Stimulated activated CD4-positive, alpha-beta T cell treated with anti-CD3 and anti-CD28 coated beads, Interleukin-2, amount 100 ng/mL, for 24 hours (primary cell): ENCODE data around the gene PTGER4.
"Not testable (repeated sequence)": the region's sequence is repeated elsewhere in the genome, so short reads cannot be mapped to it uniquely, and the experiment has no call there.

Experiments used
- DNase-seq, 2 donors: peaks; one replicate each; pipeline ENCODE4 v3.0.0-alpha.2; 2020

Gene PTGER4

DNA sequence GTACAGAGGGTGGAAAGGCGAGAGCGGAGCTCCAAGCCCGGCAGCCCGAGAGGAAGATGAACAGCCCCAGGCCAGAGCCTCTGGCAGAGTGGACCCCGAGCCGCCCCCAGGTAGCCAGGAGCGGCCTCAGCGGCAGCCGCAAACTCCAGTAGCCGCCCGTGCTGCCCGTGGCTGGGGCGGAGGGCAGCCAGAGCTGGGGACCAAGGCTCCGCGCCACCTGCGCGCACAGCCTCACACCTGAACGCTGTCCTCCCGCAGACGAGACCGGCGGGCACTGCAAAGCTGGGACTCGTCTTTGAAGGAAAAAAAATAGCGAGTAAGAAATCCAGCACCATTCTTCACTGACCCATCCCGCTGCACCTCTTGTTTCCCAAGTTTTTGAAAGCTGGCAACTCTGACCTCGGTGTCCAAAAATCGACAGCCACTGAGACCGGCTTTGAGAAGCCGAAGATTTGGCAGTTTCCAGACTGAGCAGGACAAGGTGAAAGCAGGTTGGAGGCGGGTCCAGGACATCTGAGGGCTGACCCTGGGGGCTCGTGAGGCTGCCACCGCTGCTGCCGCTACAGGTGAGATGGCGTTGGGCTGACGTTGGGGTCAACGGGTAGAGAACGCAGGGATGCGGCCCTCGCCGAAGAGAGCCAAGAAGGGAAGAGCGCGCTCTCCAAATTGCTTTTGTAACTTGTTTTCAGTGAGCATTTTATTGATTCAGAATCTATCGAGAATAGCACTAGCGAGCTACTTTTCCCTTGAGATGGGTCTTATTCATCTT lies at the start of gene PTGER4:
PTGER4 (plus strand) TSS at position 3 of the 769 bp plus-strand sequence. CDS start 1,079 bp downstream, outside the sequence.
- DNase-seq: peak; percentile 46 to 49

DNA sequence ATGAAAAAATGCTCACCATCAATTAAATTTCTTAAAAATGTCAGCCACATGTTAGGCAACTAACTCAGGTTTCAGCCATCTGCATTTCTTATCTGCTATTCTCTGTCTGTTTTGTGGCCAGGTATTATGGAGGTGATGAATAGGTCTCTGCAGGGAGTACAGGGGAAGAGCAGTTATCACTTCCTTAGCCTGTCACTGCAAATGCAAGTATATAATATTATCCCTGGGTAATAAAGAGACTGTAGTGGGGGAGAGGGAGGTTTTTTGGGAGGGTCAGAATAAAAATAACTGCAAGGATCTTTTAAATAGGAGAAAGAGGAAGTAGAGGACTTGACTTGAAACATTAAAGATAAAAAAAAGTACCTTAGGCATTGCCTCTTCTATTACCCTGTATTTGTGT lies 49.6 kb upstream of the PTGER4 start:
- DNase-seq: no peak

DNA sequence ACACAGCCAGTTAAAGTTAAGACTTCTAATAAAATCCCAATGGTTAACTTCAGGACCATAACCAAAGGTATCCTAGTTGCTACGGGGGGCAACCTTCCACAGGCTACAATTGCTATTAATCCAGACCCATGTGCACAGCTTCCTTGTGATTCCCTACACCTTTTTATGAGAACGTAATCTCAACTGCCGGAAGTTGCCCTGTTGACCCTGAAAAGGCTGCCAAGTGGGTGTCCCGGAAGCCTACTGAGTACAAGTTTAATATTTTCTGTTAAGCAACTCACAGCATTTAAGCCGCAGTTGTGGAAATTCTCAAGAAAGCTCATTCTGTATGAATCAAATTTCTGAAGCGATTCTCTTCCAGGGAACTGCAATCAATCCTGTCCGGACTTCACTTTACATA lies 48.5 kb upstream of the PTGER4 start:
- no peak for DNase-seq

DNA sequence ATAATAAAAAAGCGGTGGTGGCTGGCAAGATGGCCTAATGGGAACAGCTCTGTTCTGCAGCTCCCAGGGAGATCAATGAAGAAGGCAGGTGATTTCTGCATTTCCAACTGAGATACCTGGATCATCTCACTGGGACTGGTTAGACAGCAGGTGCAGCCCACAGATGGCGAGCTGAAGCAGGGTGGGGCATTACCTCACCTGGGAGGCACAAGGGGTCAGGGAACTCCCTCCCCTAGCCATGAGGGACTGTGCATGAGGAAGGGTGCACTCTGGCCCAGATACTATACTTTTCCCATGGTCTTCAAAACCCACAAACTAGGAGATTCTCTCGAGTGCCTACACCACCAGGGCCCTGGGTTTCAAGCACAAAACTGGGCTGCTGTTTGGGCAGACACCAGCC lies 45.6 kb upstream of the PTGER4 start:
- DNase-seq: no peak

DNA sequence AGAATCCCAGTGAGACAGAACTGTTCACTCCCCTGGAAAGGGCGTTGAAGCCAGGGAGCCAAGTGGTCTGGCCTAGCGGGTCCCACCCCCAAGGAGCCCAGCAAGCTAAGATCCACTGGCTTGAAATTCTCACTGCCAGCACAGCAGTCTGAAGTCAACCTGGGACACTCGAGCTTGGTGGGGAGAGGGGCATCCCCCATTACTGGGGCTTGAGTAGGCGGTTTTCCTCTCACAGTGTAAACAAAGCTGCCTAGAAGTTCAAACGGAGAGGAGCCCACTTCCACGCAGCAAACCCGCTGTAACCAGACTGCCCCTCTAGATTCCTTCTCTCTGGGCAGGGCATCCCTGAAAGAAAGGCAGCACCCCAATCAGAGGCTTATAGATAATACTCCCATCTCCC lies 45.1 kb upstream of the PTGER4 start:
- DNase-seq: no peak

DNA sequence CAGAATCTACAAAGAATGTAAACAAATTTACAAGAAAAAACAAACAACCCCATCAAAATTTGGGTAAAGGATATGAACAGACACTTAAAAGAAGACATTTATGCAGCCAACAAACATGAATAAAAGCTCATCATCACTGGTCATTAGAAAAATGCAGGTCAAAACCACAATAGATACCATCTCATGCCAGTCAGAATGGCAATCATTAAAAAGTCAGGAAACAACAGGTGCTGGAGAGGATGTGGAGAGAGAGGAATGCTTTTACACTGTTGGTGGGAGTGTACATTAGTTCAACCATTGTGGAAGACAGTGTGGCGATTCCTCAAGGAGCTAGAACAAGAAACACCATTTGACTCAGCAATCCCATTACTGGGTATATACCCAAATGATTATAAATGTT lies 40.2 kb upstream of the PTGER4 start:
- not testable (repeated sequence) for DNase-seq

DNA sequence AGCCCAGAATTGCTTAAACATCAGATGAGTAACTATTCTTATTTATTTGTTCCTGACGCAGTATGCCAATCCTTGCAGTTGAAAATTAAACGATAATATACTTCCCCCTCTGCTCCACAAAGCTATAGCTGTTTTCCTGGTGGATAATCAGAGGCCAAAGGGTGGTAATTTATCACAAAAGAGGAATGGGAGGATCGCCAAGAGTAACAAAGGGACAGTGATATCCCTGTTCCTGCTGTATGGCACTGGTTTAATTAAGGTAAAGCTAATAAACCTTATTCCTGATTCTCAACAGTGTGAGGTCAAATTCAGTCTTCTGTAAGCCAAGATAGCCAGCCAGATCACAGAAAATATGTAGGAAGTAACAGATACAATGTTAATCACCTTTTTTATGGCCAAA lies 33.4 kb upstream of the PTGER4 start:
- no peak for DNase-seq

DNA sequence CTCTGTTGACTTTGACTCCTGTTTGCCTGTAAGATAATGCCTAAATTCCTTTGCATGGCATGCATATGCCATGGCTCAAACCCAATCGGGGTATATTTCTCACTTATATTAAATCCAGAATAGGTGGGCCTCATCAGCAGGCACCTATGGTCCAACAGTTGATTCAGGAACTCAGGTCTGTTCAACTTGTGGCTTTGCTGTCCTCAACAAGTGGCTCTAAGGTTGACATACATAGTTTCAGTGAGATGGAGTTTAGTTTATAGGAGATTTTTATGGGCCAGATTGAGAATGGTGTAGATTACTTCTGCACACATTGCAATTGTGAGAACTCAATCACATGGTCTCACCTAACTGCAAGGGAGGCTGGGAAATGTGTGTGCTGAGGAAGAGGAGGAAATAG lies 31.6 kb upstream of the PTGER4 start:
- DNase-seq: no peak

DNA sequence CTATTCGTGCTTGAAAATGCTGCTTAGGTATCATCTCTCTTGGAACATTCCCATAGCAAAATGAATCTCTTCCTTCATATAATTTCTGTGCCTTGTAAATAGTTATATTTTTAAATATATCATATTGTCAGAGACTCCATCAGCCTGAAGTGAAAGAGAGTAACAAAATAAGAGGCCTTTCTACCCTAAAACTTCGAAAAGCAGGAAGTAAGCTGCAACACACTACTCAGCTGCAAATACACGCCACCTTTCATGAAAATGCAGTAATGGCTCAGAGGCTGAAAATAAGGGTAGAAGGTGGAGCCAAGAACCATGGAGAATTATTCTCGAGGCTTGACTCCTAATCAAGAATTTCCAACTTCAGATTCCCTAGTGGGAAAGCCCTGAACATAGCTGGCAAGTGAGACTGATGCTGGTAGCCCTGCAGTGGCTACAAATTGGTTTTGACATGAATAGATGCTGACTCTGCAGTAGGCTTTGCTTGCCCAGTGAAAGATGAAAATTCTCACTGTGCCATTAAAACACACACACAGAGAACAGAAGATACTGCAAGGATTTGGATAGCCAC lies 30.2 kb upstream of the PTGER4 start:
- no peak for DNase-seq

DNA sequence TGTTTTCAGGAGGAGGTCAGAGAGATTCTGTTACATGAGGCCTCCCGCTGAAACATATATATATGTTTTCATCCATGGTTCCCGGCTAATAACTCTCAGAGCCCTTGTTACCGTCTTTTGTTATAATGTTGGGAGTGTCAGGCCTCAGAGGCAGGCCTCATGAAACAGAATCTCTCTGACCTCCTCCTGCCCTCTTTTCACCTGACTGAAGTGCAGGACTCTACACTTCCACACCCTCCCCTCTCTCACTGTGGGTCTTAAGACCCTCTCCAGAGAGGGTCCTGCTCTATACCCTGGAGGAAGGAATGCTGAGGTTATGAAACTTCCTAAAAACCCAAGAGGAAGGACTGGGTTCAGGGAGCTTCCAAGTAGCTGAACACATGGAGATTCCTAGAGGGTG lies 28.5 kb upstream of the PTGER4 start:
- no peak for DNase-seq

DNA sequence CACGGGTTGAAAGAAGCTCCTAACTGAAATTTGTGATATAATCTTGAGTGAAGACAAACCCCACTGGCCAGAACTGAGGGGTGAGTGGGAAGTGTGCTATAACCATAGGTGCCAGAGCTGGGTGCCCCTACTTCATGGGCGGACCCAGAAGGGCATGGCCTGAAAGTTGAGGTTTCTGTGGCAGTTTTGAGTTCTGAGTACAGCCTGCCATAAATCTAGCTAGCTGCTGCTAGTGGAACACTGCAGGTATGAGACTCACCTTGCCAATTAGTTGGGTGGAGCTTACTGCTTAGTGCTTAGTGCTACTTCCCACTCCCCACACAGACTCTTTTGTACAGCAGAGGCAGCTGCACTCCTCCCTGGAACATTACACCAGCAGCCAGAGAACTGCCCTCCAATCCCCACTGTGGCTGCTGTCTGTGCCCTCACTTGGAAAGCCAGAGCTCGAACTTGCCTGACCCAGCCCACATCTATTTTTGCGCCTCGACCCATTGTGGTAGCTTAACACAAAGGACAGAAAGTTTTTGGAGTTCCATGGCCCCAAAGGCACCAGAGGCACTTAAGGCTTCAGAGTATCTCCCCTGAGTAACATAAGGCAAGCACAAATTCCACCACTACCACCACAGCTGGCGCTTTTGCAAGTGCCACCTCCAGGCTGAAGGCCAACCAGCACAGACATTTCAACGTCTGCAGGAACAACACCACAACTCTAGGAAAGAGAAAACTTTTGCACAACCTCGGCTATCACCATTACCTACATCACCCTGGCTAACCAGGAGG lies 27.1 kb upstream of the PTGER4 start:
- no peak for DNase-seq

DNA sequence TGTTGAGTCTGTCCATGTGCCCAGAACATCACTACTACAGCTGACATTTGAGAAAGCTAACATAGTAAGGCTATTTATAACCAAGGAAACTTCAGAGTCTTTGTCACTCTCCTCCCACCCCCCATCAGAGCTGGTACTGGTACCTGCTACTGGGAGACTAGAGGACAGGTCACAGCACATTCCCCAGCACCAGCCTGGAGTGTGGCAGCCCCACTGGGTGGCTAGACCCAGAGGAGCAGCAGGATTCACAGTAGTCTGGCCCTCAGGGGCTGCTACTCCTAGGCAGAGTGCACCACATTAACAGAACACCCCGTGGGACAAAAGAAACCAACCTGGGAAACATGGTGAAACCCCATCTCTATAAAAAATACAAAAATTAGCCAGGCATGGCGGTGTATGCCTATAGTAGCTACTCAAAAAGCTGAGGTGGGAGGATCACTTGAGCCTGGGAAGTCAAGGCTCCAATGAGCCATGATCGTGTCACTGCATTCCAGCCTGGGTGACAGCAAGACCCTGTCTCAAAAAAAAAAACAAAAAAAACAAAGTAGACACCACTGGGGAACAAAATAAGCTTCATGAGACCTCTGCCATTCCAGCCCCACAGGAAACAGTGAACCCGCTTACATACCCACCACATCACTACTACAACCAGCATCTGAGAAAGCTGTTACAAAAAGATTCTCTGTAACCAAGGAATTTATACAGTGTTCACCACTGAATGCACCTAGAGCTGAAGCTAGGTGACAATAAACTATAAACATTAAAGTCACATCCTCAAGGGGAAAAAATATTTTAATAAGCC lies 26.3 kb upstream of the PTGER4 start:
- no peak for DNase-seq

DNA sequence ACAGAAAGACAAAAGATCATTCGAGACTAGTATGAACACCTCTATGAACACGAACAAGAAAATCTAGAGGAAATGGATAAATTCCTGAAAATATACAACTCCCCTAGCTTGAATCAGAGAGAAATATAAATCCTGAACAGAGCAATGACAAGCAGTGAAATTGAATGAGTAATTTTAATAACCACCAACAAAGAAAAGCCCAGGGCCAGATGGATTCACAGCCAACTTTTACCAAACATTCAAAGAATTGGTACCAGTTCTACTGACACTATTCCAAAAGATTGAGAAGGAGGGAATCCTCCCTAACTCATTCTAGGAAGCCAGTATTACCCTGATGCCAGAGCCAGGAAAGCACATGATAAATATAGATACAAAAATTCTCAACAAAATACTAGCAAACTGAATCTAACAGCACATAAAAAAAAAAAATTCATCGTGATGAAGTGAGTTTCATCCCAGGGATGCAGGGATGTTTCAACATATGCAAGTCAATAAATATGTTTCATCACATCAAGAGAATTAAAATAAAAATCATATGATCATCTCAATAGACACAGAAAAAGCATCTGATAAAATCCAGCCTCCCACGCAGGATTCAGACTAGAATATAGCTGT lies 25.2 kb upstream of the PTGER4 start:
- no peak for DNase-seq

DNA sequence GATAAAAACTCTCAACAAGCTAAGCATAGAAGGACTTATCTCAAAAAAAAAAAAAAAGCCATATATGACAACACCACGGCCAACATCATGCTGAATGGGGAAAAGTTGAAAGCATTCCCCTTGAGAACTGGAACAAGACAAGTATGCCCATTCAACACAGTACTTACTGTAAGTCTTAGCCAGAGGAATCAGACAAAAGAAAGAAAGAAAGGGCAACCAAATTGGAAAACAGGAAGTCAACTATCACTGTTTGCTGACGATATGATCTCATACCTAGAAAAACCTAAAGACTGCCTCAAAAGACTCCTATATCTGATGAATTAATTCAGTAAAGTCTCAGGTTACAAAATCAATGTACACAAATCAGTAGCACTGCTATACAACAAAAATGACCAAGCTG lies 24.6 kb upstream of the PTGER4 start:
- no peak for DNase-seq

DNA sequence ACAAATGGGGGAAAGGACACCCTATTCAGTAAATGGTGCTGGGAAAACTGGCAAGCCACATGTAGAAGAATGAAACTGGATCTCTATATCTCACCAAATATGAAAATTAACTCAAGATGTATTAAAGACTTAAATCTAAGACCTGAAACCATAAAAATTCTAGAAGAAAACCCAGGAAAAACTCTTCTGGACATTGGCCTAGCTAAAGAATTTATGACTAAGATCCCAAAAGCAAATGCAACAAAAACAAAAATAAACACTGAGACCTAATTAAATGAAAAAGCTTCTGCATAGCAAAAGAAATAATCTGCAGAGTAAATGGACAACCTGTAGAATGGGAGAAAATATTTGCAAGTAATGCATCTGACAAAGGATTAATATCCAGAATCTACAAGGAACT lies 23.6 kb upstream of the PTGER4 start:
- not testable (repeated sequence) for DNase-seq

DNA sequence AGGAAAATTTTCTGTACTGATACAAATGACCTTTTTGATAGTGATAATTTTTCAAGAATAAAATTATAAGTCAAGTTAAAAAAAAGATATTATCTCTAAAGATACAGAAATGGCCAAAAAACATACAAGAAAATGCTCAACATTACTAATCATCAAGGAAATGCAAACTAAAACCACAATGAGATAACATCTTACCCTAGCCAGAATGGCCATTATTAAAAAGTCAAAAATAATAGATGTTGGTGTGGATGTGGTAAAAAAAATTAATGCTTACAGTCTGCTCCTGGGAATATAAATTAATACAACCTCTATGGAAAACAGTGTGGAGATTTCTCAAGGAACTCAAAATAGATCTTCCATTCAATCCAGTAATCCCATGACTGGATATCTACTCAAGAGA lies 22.9 kb upstream of the PTGER4 start:
- no peak for DNase-seq

DNA sequence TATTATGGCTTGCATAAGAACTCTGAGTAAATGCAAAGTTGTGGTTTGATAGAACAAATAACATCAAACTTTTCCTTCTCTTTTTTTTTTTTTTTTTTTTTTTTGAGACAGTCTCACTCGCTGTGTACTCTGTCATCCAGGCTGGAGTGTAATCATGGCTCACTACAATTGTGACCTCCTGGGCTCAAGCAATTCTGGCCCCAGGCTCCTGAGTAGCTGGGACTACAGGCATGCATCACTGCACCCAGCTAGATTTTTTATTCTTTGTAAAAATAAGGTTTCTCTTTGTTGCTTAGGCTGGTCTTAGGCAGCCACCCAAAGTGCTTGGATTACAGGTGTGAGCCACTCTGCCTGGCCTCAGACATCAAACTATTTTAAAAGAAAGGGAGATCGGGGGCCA lies 19.0 kb upstream of the PTGER4 start:
- DNase-seq: no peak

DNA sequence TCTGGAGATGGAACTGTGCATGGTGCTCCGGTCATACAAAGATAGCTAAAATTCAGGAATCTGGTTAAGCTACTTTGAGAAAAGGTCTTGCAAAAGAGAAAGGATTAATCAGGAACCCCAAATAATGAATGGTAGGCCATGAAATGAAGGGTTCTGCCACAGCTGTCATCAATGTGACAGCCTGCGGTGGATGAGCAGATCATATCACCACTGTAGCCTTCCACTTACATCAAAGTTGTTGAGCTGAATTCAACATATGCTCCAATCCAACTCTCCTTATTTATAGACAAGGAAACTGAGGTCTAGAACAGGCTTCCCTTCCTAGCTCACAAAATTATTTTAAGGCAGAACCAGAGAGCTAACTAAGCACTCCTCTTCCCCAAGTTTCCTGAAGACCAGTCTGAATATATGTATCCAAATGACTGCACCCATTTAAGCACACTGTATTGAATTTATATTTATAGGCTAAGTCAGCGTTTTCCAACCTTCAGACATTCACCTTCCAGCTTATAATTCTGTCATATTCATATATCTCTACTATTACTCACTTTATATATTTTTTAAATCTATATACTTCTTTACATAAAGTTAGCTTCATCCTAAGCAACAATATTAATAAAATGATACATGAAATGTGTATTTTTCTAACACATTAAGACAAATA lies 13.9 kb upstream of the PTGER4 start:
- DNase-seq: no peak

DNA sequence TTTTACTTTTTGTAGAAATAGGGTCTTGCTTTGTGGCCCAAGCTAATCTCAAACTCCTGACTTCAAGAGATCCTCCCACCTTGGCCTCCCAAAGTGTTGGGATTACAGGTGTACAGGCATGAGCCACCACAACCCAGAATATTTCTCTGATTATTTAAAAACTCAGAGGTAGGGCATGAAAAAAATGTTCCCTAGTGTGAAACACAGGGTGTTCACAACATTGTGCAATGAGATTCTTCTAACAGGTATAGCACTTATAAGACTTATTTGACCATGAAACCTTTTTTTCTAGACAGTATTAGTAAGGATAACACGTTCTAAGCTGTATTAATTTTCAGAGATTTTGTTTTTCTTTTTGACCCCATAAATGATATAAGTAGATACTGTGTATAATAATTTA lies 13.1 kb upstream of the PTGER4 start:
- no peak for DNase-seq

DNA sequence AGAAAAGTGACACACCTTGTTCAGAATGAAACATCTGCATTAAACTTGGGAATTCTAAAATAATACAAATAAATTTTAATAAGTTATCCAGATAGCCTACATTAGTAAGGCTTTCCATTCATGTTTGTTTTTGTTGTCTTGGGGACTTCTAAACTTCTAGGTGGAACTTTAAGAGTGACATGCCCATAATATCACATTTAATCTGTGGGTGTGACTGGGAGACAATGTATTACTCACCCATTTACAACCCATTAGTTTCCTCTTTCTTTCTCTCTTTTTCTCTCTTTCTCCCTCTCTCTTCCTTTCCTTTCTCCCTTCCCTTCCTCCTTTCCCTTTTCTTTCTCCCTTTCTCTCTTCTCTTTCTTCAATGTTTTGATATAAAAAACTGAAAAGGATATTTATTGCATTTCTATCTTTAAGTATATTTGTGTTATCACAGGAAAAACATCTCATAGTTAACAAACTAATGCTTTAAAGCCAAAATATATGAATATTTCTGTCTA lies 12.5 kb upstream of the PTGER4 start:
- DNase-seq: no peak

DNA sequence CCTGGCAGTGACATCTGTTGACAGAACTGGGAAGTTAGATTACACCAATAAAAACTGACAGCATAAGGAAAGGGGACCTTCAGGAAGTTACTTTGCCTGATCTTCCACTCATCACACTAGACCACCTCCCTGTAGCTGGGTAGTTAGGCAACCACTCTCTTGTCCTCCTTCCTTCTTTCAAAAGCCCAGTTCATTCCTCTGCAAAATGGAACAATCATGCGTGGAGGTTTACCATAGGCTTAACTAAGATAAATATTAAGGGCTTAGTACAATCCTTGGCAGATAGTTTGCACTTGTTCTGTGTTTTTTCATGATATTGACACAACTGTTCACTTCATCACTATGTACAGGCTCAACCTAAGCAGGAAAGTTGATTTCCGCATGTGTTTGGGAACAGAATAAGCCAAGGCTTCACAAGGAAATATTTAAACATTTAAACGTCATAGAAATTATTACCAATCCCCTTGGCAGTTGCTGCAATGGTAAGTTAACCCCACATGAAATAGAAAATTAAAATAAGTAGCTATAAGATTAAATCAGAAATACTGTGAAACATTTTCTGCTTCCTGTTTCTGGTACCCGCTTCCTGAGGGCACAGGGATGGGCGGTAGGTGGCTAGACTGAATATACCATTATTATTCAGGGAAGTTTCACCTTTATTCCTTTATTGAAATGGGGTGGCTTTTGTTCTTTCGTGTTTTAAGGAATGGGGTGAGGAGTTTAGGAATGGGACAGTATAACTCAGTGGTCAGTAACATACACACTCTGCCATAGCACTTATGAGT lies 9.9 kb upstream of the PTGER4 start:
- DNase-seq: no peak
